Lung microvascular endothelial cell (primary cell): ENCODE measurements around the gene ITPKA. TPM values are rescaled to one million over a fixed set of nuclear protein-coding genes. Genes with fewer than 3 reads are reported as not detected.
A peak's percentile ranks its signal among the peaks of the same experiment; 100 is the strongest.

Experiments
- DNase-seq, 2 donors: peaks; one replicate each; pipeline versions ENCODE4 v3.0.0 to v3.0.0-alpha.2; 2010; ENCODE audit warnings: low read depth in 2 of 2
- total RNA-seq: library from RNA; depleted of rRNA; stranded (reverse); fragments of >200 nt; gene quantifications from 2 replicates; pipeline ENCODE4 v1.2.1, GENCODE V29; 2014

ITPKA gene
- total RNA-seq, 1 donor from 2014 or later: 0.20 TPM

- DNase-seq: peak in 1 of 2 donors; percentile 94
Observed at GRCh38 chr15:41490355-41490754, 3.3 kb upstream of the ITPKA start.

GRCh38 chr15:41491889-41492288 is 1.8 kb upstream of the ITPKA start:
- DNase-seq: no peak

GRCh38 chr15:41492597-41493204 is 973 bp upstream of the ITPKA start:
- DNase-seq: no peak

GRCh38 chr15:41493902-41494189 is 172 bp downstream of the ITPKA start:
- DNase-seq: no peak

- DNase-seq: no peak
Observed at GRCh38 chr15:41494190-41494921, 682 bp downstream of the ITPKA start.

- DNase-seq: no peak
Observed at GRCh38 chr15:41494922-41495735, 1.5 kb downstream of the ITPKA start.

GRCh38 chr15:41495736-41496599 is 2.3 kb downstream of the ITPKA start:
- no peak for DNase-seq

GRCh38 chr15:41498657-41499056 is 5.0 kb downstream of the ITPKA start:
- DNase-seq: no peak

GRCh38 chr15:41499109-41499851 is 5.6 kb downstream of the ITPKA start:
- DNase-seq: no peak

GRCh38 chr15:41501191-41501917 is 7.7 kb downstream of the ITPKA start:
- peak; percentile 36 to 46 for DNase-seq

GRCh38 chr15:41501931-41502794 is 8.5 kb downstream of the ITPKA start:
- no peak for DNase-seq

- no peak for DNase-seq
Observed at GRCh38 chr15:41502795-41503668, 9.4 kb downstream of the ITPKA start.

- DNase-seq: no peak
Observed at GRCh38 chr15:41503669-41504010, 10.0 kb downstream of the ITPKA start.

- no peak for DNase-seq
Observed at GRCh38 chr15:41504751-41505492, 11.2 kb downstream of the ITPKA start.

- DNase-seq: no peak
Observed at GRCh38 chr15:41505776-41506175, 12.1 kb downstream of the ITPKA start.

- DNase-seq: no peak
Observed at GRCh38 chr15:41506796-41507341, 13.2 kb downstream of the ITPKA start.

GRCh38 chr15:41507820-41508290 is 14.2 kb downstream of the ITPKA start:
- no peak for DNase-seq
